T-helper 2 cell treated with Interferon-gamma antibody and Interleukin-4, amounts not matched to agents 5 μg/mL and 100 μg/mL, for 36 hours (primary cell): Measurements from ENCODE around the gene LDLRAD4.
A peak's percentile ranks its signal among the peaks of the same experiment; 100 is the strongest.

Experiments
- DNase-seq: peaks from one replicate; pipeline ENCODE4 v3.0.0; 2021; ENCODE audit warnings: low spot score
- H3K27ac Mint-ChIP-seq: one replicate; pipeline ENCODE4 v1.8.0; 2021; ENCODE audit warnings: mild to moderate bottlenecking, mixed read lengths
- H3K27me3 Mint-ChIP-seq: one replicate; pipeline ENCODE4 v1.8.0; 2021; ENCODE audit warnings: low read depth, mixed read lengths
- H3K36me3 Mint-ChIP-seq: one replicate; pipeline ENCODE4 v1.8.0; 2021; ENCODE audit warnings: low read depth, mixed read lengths
- H3K4me1 Mint-ChIP-seq: one replicate; pipeline ENCODE4 v1.8.0; 2021; ENCODE audit warnings: low read depth, mixed read lengths
- H3K4me3 Mint-ChIP-seq: one replicate; pipeline ENCODE4 v1.8.0; 2022; ENCODE audit warnings: mild to moderate bottlenecking, moderate library complexity, mixed read lengths
- H3K9me3 Mint-ChIP-seq: one replicate; pipeline ENCODE4 v1.8.0; 2021; ENCODE audit warnings: mixed read lengths

Gene LDLRAD4

GRCh38 chr18:13436576-13436975, 218.0 kb downstream of the LDLRAD4 start:
- Mint-ChIP-seq H3K27ac (peak overlapping the region; percentile 52), H3K36me3 (no peaks in the 10 kb centered on the region), H3K4me1 (peaks cover 52% of the 10 kb centered on the region), H3K9me3 (no peaks in the 10 kb centered on the region), H3K4me3 (peak overlapping the region; percentile 81), H3K27me3 (no peaks in the 10 kb centered on the region)
- no peak for DNase-seq

- H3K27ac Mint-ChIP-seq = peak overlapping the region; percentile 92
- H3K4me3 Mint-ChIP-seq = peak overlapping the region; percentile 81
- DNase-seq = peak; percentile 22
- no peaks in the 10 kb centered on the region for H3K36me3 Mint-ChIP-seq
- H3K4me1 Mint-ChIP-seq = peaks cover 52% of the 10 kb centered on the region
- H3K27me3 Mint-ChIP-seq = no peaks in the 10 kb centered on the region
- H3K9me3 Mint-ChIP-seq = no peaks in the 10 kb centered on the region
These were observed 218.5 kb downstream of the LDLRAD4 start for GRCh38 chr18:13437034-13437433.

GRCh38 chr18:13437796-13438506, 219.4 kb downstream of the LDLRAD4 start:
- H3K9me3 Mint-ChIP-seq = no peaks in the 10 kb centered on the region
- no peaks in the 10 kb centered on the region for H3K27me3 Mint-ChIP-seq
- H3K4me1 Mint-ChIP-seq = peaks cover 54% of the 10 kb centered on the region
- peak overlapping the region; percentile 92 for H3K27ac Mint-ChIP-seq
- H3K4me3 Mint-ChIP-seq = peak overlapping the region; percentile 81
- DNase-seq = peak; percentile 66
- H3K36me3 Mint-ChIP-seq = no peaks in the 10 kb centered on the region

- Mint-ChIP-seq H3K36me3 (no peaks in the 10 kb centered on the region), H3K9me3 (no peaks in the 10 kb centered on the region), H3K27me3 (no peaks in the 10 kb centered on the region), H3K27ac (peak overlapping the region; percentile 92), H3K4me1 (peaks cover 57% of the 10 kb centered on the region), H3K4me3 (peak overlapping the region; percentile 81)
- DNase-seq = peak; percentile 24
These were observed 220.0 kb downstream of the LDLRAD4 start for GRCh38 chr18:13438507-13439056.

- Mint-ChIP-seq H3K4me1 (peaks cover 56% of the 10 kb centered on the region), H3K4me3 (peak overlapping the region; percentile 81), H3K9me3 (no peaks in the 10 kb centered on the region), H3K27ac (peak overlapping the region; percentile 81), H3K36me3 (no peaks in the 10 kb centered on the region), H3K27me3 (no peaks in the 10 kb centered on the region)
- no peak for DNase-seq
These were observed 220.9 kb downstream of the LDLRAD4 start for GRCh38 chr18:13439461-13439860.

GRCh38 chr18:13440277-13441248, 222.0 kb downstream of the LDLRAD4 start:
- Mint-ChIP-seq H3K27me3 (no peaks in the 10 kb centered on the region), H3K27ac (peak overlapping the region; percentile 53), H3K36me3 (no peaks in the 10 kb centered on the region), H3K4me3 (no peak overlapping the region), H3K9me3 (no peaks in the 10 kb centered on the region), H3K4me1 (peaks cover 55% of the 10 kb centered on the region)
- DNase-seq = no peak

GRCh38 chr18:13441736-13442135, 223.2 kb downstream of the LDLRAD4 start:
- Mint-ChIP-seq H3K27me3 (no peaks in the 10 kb centered on the region), H3K36me3 (no peaks in the 10 kb centered on the region), H3K4me3 (no peak overlapping the region), H3K4me1 (peaks cover 43% of the 10 kb centered on the region), H3K27ac (no peak overlapping the region), H3K9me3 (no peaks in the 10 kb centered on the region)
- DNase-seq = no peak

- Mint-ChIP-seq H3K4me3 (no peak overlapping the region), H3K27me3 (no peaks in the 10 kb centered on the region), H3K27ac (no peak overlapping the region), H3K4me1 (peaks cover 36% of the 10 kb centered on the region), H3K9me3 (no peaks in the 10 kb centered on the region), H3K36me3 (no peaks in the 10 kb centered on the region)
- no peak for DNase-seq
These were observed 223.9 kb downstream of the LDLRAD4 start for GRCh38 chr18:13442451-13442850.

GRCh38 chr18:13443552-13443951, 225.0 kb downstream of the LDLRAD4 start:
- Mint-ChIP-seq H3K4me1 (peaks cover 25% of the 10 kb centered on the region), H3K4me3 (no peak overlapping the region), H3K36me3 (no peaks in the 10 kb centered on the region), H3K9me3 (no peaks in the 10 kb centered on the region), H3K27ac (peak overlapping the region; percentile 24), H3K27me3 (no peaks in the 10 kb centered on the region)
- DNase-seq = no peak

GRCh38 chr18:13444430-13445240, 226.1 kb downstream of the LDLRAD4 start:
- peaks cover 15% of the 10 kb centered on the region for H3K4me1 Mint-ChIP-seq
- no peaks in the 10 kb centered on the region for H3K36me3 Mint-ChIP-seq
- DNase-seq = no peak
- no peak overlapping the region for H3K27ac Mint-ChIP-seq
- H3K4me3 Mint-ChIP-seq = no peak overlapping the region
- no peaks in the 10 kb centered on the region for H3K9me3 Mint-ChIP-seq
- H3K27me3 Mint-ChIP-seq = no peaks in the 10 kb centered on the region

GRCh38 chr18:13445241-13445897, 226.8 kb downstream of the LDLRAD4 start:
- no peaks in the 10 kb centered on the region for H3K9me3 Mint-ChIP-seq
- no peak overlapping the region for H3K27ac Mint-ChIP-seq
- no peaks in the 10 kb centered on the region for H3K27me3 Mint-ChIP-seq
- H3K4me3 Mint-ChIP-seq = no peak overlapping the region
- no peak for DNase-seq
- H3K36me3 Mint-ChIP-seq = no peaks in the 10 kb centered on the region
- H3K4me1 Mint-ChIP-seq = peaks cover 11% of the 10 kb centered on the region

GRCh38 chr18:13446024-13446423, 227.5 kb downstream of the LDLRAD4 start:
- H3K27me3 Mint-ChIP-seq = no peaks in the 10 kb centered on the region
- no peaks in the 10 kb centered on the region for H3K36me3 Mint-ChIP-seq
- peaks cover 15% of the 10 kb centered on the region for H3K4me1 Mint-ChIP-seq
- DNase-seq = no peak
- H3K4me3 Mint-ChIP-seq = no peak overlapping the region
- no peaks in the 10 kb centered on the region for H3K9me3 Mint-ChIP-seq
- H3K27ac Mint-ChIP-seq = no peak overlapping the region
